Activated naive CD8-positive, alpha-beta T cell treated with anti-CD3 and anti-CD28 coated beads, Interleukin-2, amount 10 ng/mL, durations not matched to agents 7 days and 5 days (primary cell): Measurements from ENCODE around the gene CYSTM1. TPM values are rescaled to one million over a fixed set of nuclear protein-coding genes. Genes with fewer than 3 reads are reported as not detected.

Experiments
- ATAC-seq: fragments of 150-1000 bp; cut with Tn5 transposase; one replicate; pipeline ENCODE4 v1.10.0; 2021; ENCODE audit warnings: low read depth, moderate library complexity
- POLR2A ChIA-PET: fragments of 350-600 bp; sonication (Branson Sonifier 250); formaldehyde crosslinking; loops from one replicate; lab custom pipeline; 2021; ENCODE audit warnings: antibody characterized with exemption; lab: Charles Lee
- DNase-seq: peaks from one replicate; pipeline ENCODE4 v3.0.0; 2021
- H3K27ac Mint-ChIP-seq: one replicate; pipeline ENCODE4 v1.8.0; 2022; ENCODE audit warnings: mild to moderate bottlenecking, mixed read lengths
- H3K27me3 Mint-ChIP-seq: one replicate; pipeline ENCODE4 v1.8.0; 2022; ENCODE audit warnings: mild to moderate bottlenecking, moderate library complexity, mixed read lengths
- H3K36me3 Mint-ChIP-seq: one replicate; pipeline ENCODE4 v1.8.0; 2021; ENCODE audit warnings: mild to moderate bottlenecking, mixed read lengths
- H3K4me1 Mint-ChIP-seq: one replicate; pipeline ENCODE4 v1.8.0; 2021; ENCODE audit warnings: mixed read lengths
- H3K4me3 Mint-ChIP-seq: one replicate; pipeline ENCODE4 v1.8.0; 2022; ENCODE audit warnings: mild to moderate bottlenecking, moderate library complexity, mixed read lengths
- H3K9me3 Mint-ChIP-seq: one replicate; pipeline ENCODE4 v1.8.0; 2021; ENCODE audit warnings: mixed read lengths
- total RNA-seq, 2 experiments: library from RNA; stranded (reverse); gene quantifications; one replicate each; pipeline ENCODE4 v1.2.3, GENCODE V29; 2021

The CYSTM1 gene
- total RNA-seq, 2 experiments from 2014 or later: 12.1 to 13.5 TPM

- Mint-ChIP-seq H3K4me3 (peak overlapping the region; percentile 93), H3K36me3 (no peaks in the 10 kb centered on the region), H3K9me3 (no peaks in the 10 kb centered on the region), H3K4me1 (peaks cover 7% of the 10 kb centered on the region), H3K27me3 (peaks cover 10% of the 10 kb centered on the region), H3K27ac (no peak overlapping the region)
- ATAC-seq (no peak), DNase-seq (no peak)
- POLR2A ChIA-PET: no interaction called here
Measured at GRCh38 chr5:140174014-140174413, 974 bp upstream of the CYSTM1 start.

GRCh38 chr5:140175367-140176030, 511 bp downstream of the CYSTM1 start:
- peaks cover 10% of the 10 kb centered on the region for H3K27me3 Mint-ChIP-seq
- H3K9me3 Mint-ChIP-seq: no peaks in the 10 kb centered on the region
- H3K36me3 Mint-ChIP-seq: no peaks in the 10 kb centered on the region
- DNase-seq (peak; percentile 76), ATAC-seq (peak; percentile 55)
- peaks cover 7% of the 10 kb centered on the region for H3K4me1 Mint-ChIP-seq
- H3K4me3 Mint-ChIP-seq: peak overlapping the region; percentile 93
- POLR2A ChIA-PET: interaction anchor here (0.5 to 0.6 kb wide), 2 partner anchors 546 to 921 kb away, joined by 3 to 7 read pairs; no protein-coding TSS in a partner anchor
- H3K27ac Mint-ChIP-seq: peak overlapping the region; percentile 68

GRCh38 chr5:140176031-140176387, 1.0 kb downstream of the CYSTM1 start:
- POLR2A ChIA-PET: interaction anchor here (0.6 kb wide), 1 partner anchor 921 kb away, joined by 7 read pairs; no protein-coding TSS in a partner anchor

GRCh38 chr5:140178086-140178410, 3.1 kb downstream of the CYSTM1 start:
- DNase-seq: no peak
- H3K4me3 Mint-ChIP-seq: no peak overlapping the region
- no peak overlapping the region for H3K27ac Mint-ChIP-seq
- H3K4me1 Mint-ChIP-seq: peaks cover 15% of the 10 kb centered on the region
- H3K9me3 Mint-ChIP-seq: no peaks in the 10 kb centered on the region
- peaks cover 10% of the 10 kb centered on the region for H3K27me3 Mint-ChIP-seq
- no peaks in the 10 kb centered on the region for H3K36me3 Mint-ChIP-seq
- ATAC-seq: no peak
- POLR2A ChIA-PET: no interaction called here

More at GRCh38 chr5:140176031-140176387, 1.0 kb downstream of the CYSTM1 start:
- Mint-ChIP-seq H3K9me3 (no peaks in the 10 kb centered on the region), H3K27me3 (peaks cover 10% of the 10 kb centered on the region), H3K4me3 (peak overlapping the region; percentile 88), H3K27ac (peak overlapping the region; percentile 68), H3K4me1 (peaks cover 10% of the 10 kb centered on the region), H3K36me3 (no peaks in the 10 kb centered on the region)
- ATAC-seq (no peak), DNase-seq (no peak)

GRCh38 chr5:140178482-140179116, 3.6 kb downstream of the CYSTM1 start:
- POLR2A ChIA-PET: no interaction called here
- Mint-ChIP-seq H3K4me3 (no peak overlapping the region), H3K4me1 (peaks cover 15% of the 10 kb centered on the region), H3K9me3 (no peaks in the 10 kb centered on the region), H3K27me3 (peaks cover 7% of the 10 kb centered on the region), H3K36me3 (no peaks in the 10 kb centered on the region), H3K27ac (no peak overlapping the region)
- ATAC-seq (no peak), DNase-seq (no peak)

- Mint-ChIP-seq H3K36me3 (no peaks in the 10 kb centered on the region), H3K4me3 (peak overlapping the region; percentile 25), H3K27me3 (peaks cover 2% of the 10 kb centered on the region), H3K4me1 (peaks cover 10% of the 10 kb centered on the region), H3K27ac (peak overlapping the region; percentile 54), H3K9me3 (no peaks in the 10 kb centered on the region)
- no peak for ATAC-seq
- no peak for DNase-seq
- POLR2A ChIA-PET: no interaction called here
Measured at GRCh38 chr5:140181002-140181483, 6.1 kb downstream of the CYSTM1 start.

GRCh38 chr5:140181525-140181924, 6.5 kb downstream of the CYSTM1 start:
- ATAC-seq (no peak), DNase-seq (no peak)
- Mint-ChIP-seq H3K27ac (no peak overlapping the region), H3K4me3 (no peak overlapping the region), H3K27me3 (peaks cover 2% of the 10 kb centered on the region), H3K36me3 (no peaks in the 10 kb centered on the region), H3K4me1 (peaks cover 7% of the 10 kb centered on the region), H3K9me3 (no peaks in the 10 kb centered on the region)
- POLR2A ChIA-PET: no interaction called here

GRCh38 chr5:140182075-140182711, 7.2 kb downstream of the CYSTM1 start:
- POLR2A ChIA-PET: no interaction called here
- Mint-ChIP-seq H3K27ac (no peak overlapping the region), H3K4me3 (no peak overlapping the region), H3K4me1 (peaks cover 7% of the 10 kb centered on the region), H3K9me3 (no peaks in the 10 kb centered on the region), H3K27me3 (peaks cover 2% of the 10 kb centered on the region), H3K36me3 (no peaks in the 10 kb centered on the region)
- no peak for DNase-seq
- ATAC-seq: no peak

GRCh38 chr5:140182803-140183367, 7.9 kb downstream of the CYSTM1 start:
- no peak for DNase-seq
- POLR2A ChIA-PET: no interaction called here
- Mint-ChIP-seq H3K4me3 (no peak overlapping the region), H3K9me3 (no peaks in the 10 kb centered on the region), H3K27ac (no peak overlapping the region), H3K36me3 (no peaks in the 10 kb centered on the region), H3K4me1 (peaks cover 7% of the 10 kb centered on the region), H3K27me3 (no peaks in the 10 kb centered on the region)
- ATAC-seq: no peak

- H3K9me3 Mint-ChIP-seq: peaks cover 1% of the 10 kb centered on the region
- peaks cover 7% of the 10 kb centered on the region for H3K4me1 Mint-ChIP-seq
- H3K27me3 Mint-ChIP-seq: no peaks in the 10 kb centered on the region
- no peak overlapping the region for H3K27ac Mint-ChIP-seq
- POLR2A ChIA-PET: no interaction called here
- DNase-seq (no peak), ATAC-seq (no peak)
- no peak overlapping the region for H3K4me3 Mint-ChIP-seq
- H3K36me3 Mint-ChIP-seq: peaks cover 2% of the 10 kb centered on the region
Measured at GRCh38 chr5:140185409-140185808, 10.4 kb downstream of the CYSTM1 start.

GRCh38 chr5:140186267-140186671, 11.3 kb downstream of the CYSTM1 start:
- Mint-ChIP-seq H3K4me1 (peaks cover 3% of the 10 kb centered on the region), H3K36me3 (peaks cover 4% of the 10 kb centered on the region), H3K4me3 (no peak overlapping the region), H3K27ac (no peak overlapping the region), H3K27me3 (no peaks in the 10 kb centered on the region), H3K9me3 (peaks cover 1% of the 10 kb centered on the region)
- ATAC-seq (no peak), DNase-seq (no peak)
- POLR2A ChIA-PET: no interaction called here

GRCh38 chr5:140189253-140189652, 14.3 kb downstream of the CYSTM1 start:
- peaks cover 1% of the 10 kb centered on the region for H3K9me3 Mint-ChIP-seq
- DNase-seq (no peak), ATAC-seq (no peak)
- H3K36me3 Mint-ChIP-seq: peaks cover 4% of the 10 kb centered on the region
- H3K27ac Mint-ChIP-seq: no peak overlapping the region
- H3K27me3 Mint-ChIP-seq: no peaks in the 10 kb centered on the region
- no peaks in the 10 kb centered on the region for H3K4me1 Mint-ChIP-seq
- POLR2A ChIA-PET: no interaction called here
- H3K4me3 Mint-ChIP-seq: no peak overlapping the region

- H3K27ac Mint-ChIP-seq: no peak overlapping the region
- peaks cover 4% of the 10 kb centered on the region for H3K36me3 Mint-ChIP-seq
- peaks cover 1% of the 10 kb centered on the region for H3K9me3 Mint-ChIP-seq
- H3K27me3 Mint-ChIP-seq: no peaks in the 10 kb centered on the region
- POLR2A ChIA-PET: no interaction called here
- H3K4me3 Mint-ChIP-seq: no peak overlapping the region
- peaks cover 5% of the 10 kb centered on the region for H3K4me1 Mint-ChIP-seq
- DNase-seq: no peak
- ATAC-seq: no peak
Measured at GRCh38 chr5:140189977-140190871, 15.2 kb downstream of the CYSTM1 start.
